ENCODE results near the gene TRAF7.

TRAF7 gene

GRCh38 chr16:2143878-2144485 is 11.6 kb upstream of the TRAF7 start:
- no peak overlapping the region for H3K4me3 Mint-ChIP-seq
- DNase-seq (ENCODE audit: low spot score in 2 of 2) (no peak), ATAC-seq (replicated peaks; ENCODE audit: extremely low read depth, poor library complexity, severe bottlenecking) (no peak)
- H3K27ac Mint-ChIP-seq (ENCODE audit: low read depth) = no peak overlapping the region
- H3K4me1 Mint-ChIP-seq = peaks cover 6% of the 10 kb centered on the region
- no peaks in the 10 kb centered on the region for H3K27me3 Mint-ChIP-seq
- H3K9me3 Mint-ChIP-seq = no peaks in the 10 kb centered on the region
- peaks cover 5% of the 10 kb centered on the region for H3K36me3 Mint-ChIP-seq (ENCODE audit: insufficient read depth)

- Mint-ChIP-seq H3K4me1 (peaks cover 11% of the 10 kb centered on the region), H3K27me3 (no peaks in the 10 kb centered on the region), H3K4me3 (no peak overlapping the region), H3K27ac (ENCODE audit: low read depth) (no peak overlapping the region), H3K9me3 (no peaks in the 10 kb centered on the region), H3K36me3 (ENCODE audit: insufficient read depth) (peaks cover 3% of the 10 kb centered on the region)
- DNase-seq (ENCODE audit: low spot score in 2 of 2) = no peak
- no peak for ATAC-seq (replicated peaks; ENCODE audit: extremely low read depth, poor library complexity, severe bottlenecking)
These were observed 9.7 kb upstream of the TRAF7 start for GRCh38 chr16:2145843-2146242.

- Mint-ChIP-seq H3K27ac (ENCODE audit: low read depth) (no peak overlapping the region), H3K4me3 (peak overlapping the region; percentile 55), H3K27me3 (no peaks in the 10 kb centered on the region), H3K36me3 (ENCODE audit: insufficient read depth) (peaks cover 3% of the 10 kb centered on the region), H3K9me3 (no peaks in the 10 kb centered on the region), H3K4me1 (peaks cover 17% of the 10 kb centered on the region)
- DNase-seq (ENCODE audit: low spot score in 2 of 2) (no peak), ATAC-seq (replicated peaks; ENCODE audit: extremely low read depth, poor library complexity, severe bottlenecking) (no peak)
These were observed 8.2 kb upstream of the TRAF7 start for GRCh38 chr16:2147378-2147777.

GRCh38 chr16:2147981-2148671 is 7.5 kb upstream of the TRAF7 start, which contains the start of gene RAB26:
Gene RAB26, plus strand, starts transcription at chr16:2148625. Its CDS starts 159 bp downstream, at chr16:2148784.
- DNase-seq (ENCODE audit: low spot score in 2 of 2) (no peak), ATAC-seq (replicated peaks; ENCODE audit: extremely low read depth, poor library complexity, severe bottlenecking) (peak; percentile 69)
- H3K4me3 Mint-ChIP-seq = peak within 1 kb of the TSS; percentile 63
- H3K4me1 Mint-ChIP-seq = peaks cover 17% of the 10 kb centered on the region
- H3K27ac Mint-ChIP-seq (ENCODE audit: low read depth) = no peak within 1 kb of the TSS
- H3K27me3 Mint-ChIP-seq = no peaks in the 10 kb centered on the region
- H3K9me3 Mint-ChIP-seq = no peaks in the 10 kb centered on the region
- H3K36me3 Mint-ChIP-seq (ENCODE audit: insufficient read depth) = peaks cover 3% of the 10 kb centered on the region

GRCh38 chr16:2148714-2149629 is 6.6 kb upstream of the TRAF7 start:
- H3K27ac Mint-ChIP-seq (ENCODE audit: low read depth) = no peak overlapping the region
- DNase-seq (ENCODE audit: low spot score in 2 of 2) = no peak
- H3K27me3 Mint-ChIP-seq = no peaks in the 10 kb centered on the region
- H3K9me3 Mint-ChIP-seq = no peaks in the 10 kb centered on the region
- H3K4me3 Mint-ChIP-seq = peak overlapping the region; percentile 63
- ATAC-seq (replicated peaks; ENCODE audit: extremely low read depth, poor library complexity, severe bottlenecking) = peak; percentile 9
- H3K36me3 Mint-ChIP-seq (ENCODE audit: insufficient read depth) = peaks cover 3% of the 10 kb centered on the region
- peaks cover 25% of the 10 kb centered on the region for H3K4me1 Mint-ChIP-seq

GRCh38 chr16:2149630-2150417 is 5.8 kb upstream of the TRAF7 start:
- ATAC-seq (replicated peaks; ENCODE audit: extremely low read depth, poor library complexity, severe bottlenecking) (no peak), DNase-seq (ENCODE audit: low spot score in 2 of 2) (no peak)
- Mint-ChIP-seq H3K4me1 (peaks cover 29% of the 10 kb centered on the region), H3K27ac (ENCODE audit: low read depth) (no peak overlapping the region), H3K4me3 (peak overlapping the region; percentile 63), H3K36me3 (ENCODE audit: insufficient read depth) (peaks cover 5% of the 10 kb centered on the region), H3K9me3 (no peaks in the 10 kb centered on the region), H3K27me3 (no peaks in the 10 kb centered on the region)

GRCh38 chr16:2150418-2151187 is 5.0 kb upstream of the TRAF7 start:
- Mint-ChIP-seq H3K9me3 (no peaks in the 10 kb centered on the region), H3K36me3 (ENCODE audit: insufficient read depth) (peaks cover 11% of the 10 kb centered on the region), H3K27me3 (no peaks in the 10 kb centered on the region), H3K27ac (ENCODE audit: low read depth) (no peak overlapping the region), H3K4me3 (no peak overlapping the region), H3K4me1 (peaks cover 29% of the 10 kb centered on the region)
- no peak for ATAC-seq (replicated peaks; ENCODE audit: extremely low read depth, poor library complexity, severe bottlenecking)
- DNase-seq (ENCODE audit: low spot score in 2 of 2) = no peak

GRCh38 chr16:2151188-2152091 is 4.1 kb upstream of the TRAF7 start:
- no peak overlapping the region for H3K27ac Mint-ChIP-seq (ENCODE audit: low read depth)
- no peaks in the 10 kb centered on the region for H3K9me3 Mint-ChIP-seq
- no peaks in the 10 kb centered on the region for H3K27me3 Mint-ChIP-seq
- peak overlapping the region; percentile 33 for H3K4me3 Mint-ChIP-seq
- ATAC-seq (replicated peaks; ENCODE audit: extremely low read depth, poor library complexity, severe bottlenecking) (no peak), DNase-seq (ENCODE audit: low spot score in 2 of 2) (no peak)
- H3K4me1 Mint-ChIP-seq = peaks cover 35% of the 10 kb centered on the region
- H3K36me3 Mint-ChIP-seq (ENCODE audit: insufficient read depth) = peaks cover 11% of the 10 kb centered on the region

GRCh38 chr16:2152695-2153506 is 2.7 kb upstream of the TRAF7 start:
- ATAC-seq (replicated peaks; ENCODE audit: extremely low read depth, poor library complexity, severe bottlenecking) (no peak), DNase-seq (ENCODE audit: low spot score in 2 of 2) (no peak)
- H3K27me3 Mint-ChIP-seq = no peaks in the 10 kb centered on the region
- H3K36me3 Mint-ChIP-seq (ENCODE audit: insufficient read depth) = peaks cover 11% of the 10 kb centered on the region
- H3K27ac Mint-ChIP-seq (ENCODE audit: low read depth) = peak overlapping the region; percentile 25
- H3K4me3 Mint-ChIP-seq = peak overlapping the region; percentile 79
- H3K9me3 Mint-ChIP-seq = no peaks in the 10 kb centered on the region
- peaks cover 50% of the 10 kb centered on the region for H3K4me1 Mint-ChIP-seq

- Mint-ChIP-seq H3K4me3 (peak overlapping the region; percentile 79), H3K27me3 (no peaks in the 10 kb centered on the region), H3K4me1 (peaks cover 55% of the 10 kb centered on the region), H3K36me3 (ENCODE audit: insufficient read depth) (peaks cover 11% of the 10 kb centered on the region), H3K9me3 (no peaks in the 10 kb centered on the region), H3K27ac (ENCODE audit: low read depth) (peak overlapping the region; percentile 79)
- no peak for DNase-seq (ENCODE audit: low spot score in 2 of 2)
- no peak for ATAC-seq (replicated peaks; ENCODE audit: extremely low read depth, poor library complexity, severe bottlenecking)
These were observed 970 bp upstream of the TRAF7 start for GRCh38 chr16:2154533-2155090.
